ENCODE results near the gene HS6ST3. TPM values are rescaled to one million over a fixed set of nuclear protein-coding genes. Genes with fewer than 3 reads are reported as not detected.

HS6ST3 gene
- total RNA-seq, 4 donors from 2014 or later: 0.04 to 0.59 (median 0.57) TPM; not detected in 1

DNA sequence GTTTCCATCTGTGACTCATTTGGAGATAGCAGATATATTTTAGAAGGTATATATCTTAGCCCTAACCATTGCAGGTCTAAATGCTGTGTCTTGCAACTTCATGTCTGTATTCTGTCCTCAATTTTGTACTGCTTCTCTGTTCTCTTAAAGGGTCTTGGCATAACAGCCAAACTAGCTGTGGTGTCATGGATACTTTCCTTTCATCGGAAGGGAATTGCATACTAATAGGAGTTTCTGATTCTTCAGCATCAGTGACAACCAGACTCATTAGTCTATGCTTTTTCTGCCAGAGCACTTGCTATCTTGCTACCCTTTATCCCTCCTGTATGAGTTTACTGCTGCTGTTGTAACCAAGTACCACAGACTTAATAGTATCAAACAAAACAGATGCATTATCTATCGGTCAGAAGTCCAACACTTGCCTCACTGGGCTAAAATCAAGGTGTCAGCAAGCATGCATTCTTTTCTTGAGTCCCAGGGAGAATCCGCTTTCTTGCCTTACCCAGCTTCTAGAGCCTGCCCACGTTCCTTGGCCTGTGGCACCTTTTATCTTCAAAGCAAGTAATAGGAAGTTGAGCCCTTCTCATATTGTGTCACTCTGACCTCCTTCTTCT, 253.1 kb downstream of the HS6ST3 start:
- 69 to 75% methylated on average over 4 of the region's 4 CpGs for WGBS, 2 donors
- intact Hi-C loops (cut with DNase I): no loop called here
- Histone ChIP-seq H3K27ac (no peak overlapping the region), H3K4me3 (no peak overlapping the region), H3K4me1 (no peaks in the 10 kb centered on the region), H3K9me3 (no peaks in the 10 kb centered on the region), H3K27me3 (no peaks in the 10 kb centered on the region), H3K36me3 (no peaks in the 10 kb centered on the region)
- no peak for DNase-seq
- no peak for TF ChIP-seq POLR2A (IDR thresholded peaks at IDR 0.05)
- TF ChIP-seq, protein P1, sequence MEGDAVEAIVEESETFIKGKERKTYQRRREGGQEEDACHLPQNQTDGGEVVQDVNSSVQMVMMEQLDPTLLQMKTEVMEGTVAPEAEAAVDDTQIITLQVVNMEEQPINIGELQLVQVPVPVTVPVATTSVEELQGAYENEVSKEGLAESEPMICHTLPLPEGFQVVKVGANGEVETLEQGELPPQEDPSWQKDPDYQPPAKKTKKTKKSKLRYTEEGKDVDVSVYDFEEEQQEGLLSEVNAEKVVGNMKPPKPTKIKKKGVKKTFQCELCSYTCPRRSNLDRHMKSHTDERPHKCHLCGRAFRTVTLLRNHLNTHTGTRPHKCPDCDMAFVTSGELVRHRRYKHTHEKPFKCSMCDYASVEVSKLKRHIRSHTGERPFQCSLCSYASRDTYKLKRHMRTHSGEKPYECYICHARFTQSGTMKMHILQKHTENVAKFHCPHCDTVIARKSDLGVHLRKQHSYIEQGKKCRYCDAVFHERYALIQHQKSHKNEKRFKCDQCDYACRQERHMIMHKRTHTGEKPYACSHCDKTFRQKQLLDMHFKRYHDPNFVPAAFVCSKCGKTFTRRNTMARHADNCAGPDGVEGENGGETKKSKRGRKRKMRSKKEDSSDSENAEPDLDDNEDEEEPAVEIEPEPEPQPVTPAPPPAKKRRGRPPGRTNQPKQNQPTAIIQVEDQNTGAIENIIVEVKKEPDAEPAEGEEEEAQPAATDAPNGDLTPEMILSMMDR (IDR thresholded peaks at IDR 0.05): no peak

DNA sequence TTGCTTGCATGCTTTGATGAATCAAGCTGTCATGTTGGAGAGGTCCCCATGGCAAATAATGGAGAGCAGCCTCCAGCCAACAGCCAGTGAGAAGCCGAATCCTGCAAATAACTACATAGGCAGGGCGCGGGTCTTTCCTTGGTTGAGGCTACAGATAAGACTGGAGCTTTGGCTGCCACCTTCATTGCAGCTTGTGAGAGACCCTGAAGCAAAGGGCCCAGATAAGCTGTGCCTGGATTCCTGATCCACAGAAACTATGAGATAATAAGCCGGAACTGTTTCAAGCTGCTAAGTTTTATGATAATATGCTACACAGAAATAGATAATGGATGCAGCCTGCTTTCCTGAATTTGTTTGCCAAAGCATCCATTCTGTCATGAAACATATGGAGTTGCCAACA, 257.0 kb downstream of the HS6ST3 start:
- 92 to 100% methylated on average over 1 to 4 of the region's 4 CpGs for WGBS, 2 donors
- Histone ChIP-seq H3K4me1 (no peaks in the 10 kb centered on the region), H3K9me3 (no peaks in the 10 kb centered on the region), H3K27ac (no peak overlapping the region), H3K27me3 (no peaks in the 10 kb centered on the region), H3K36me3 (no peaks in the 10 kb centered on the region), H3K4me3 (no peak overlapping the region)
- no peak for DNase-seq
- intact Hi-C loops (cut with DNase I): no loop called here
- TF ChIP-seq POLR2A (IDR thresholded peaks at IDR 0.05): no peak
- TF ChIP-seq, protein P1 (IDR thresholded peaks at IDR 0.05): no peak

DNA sequence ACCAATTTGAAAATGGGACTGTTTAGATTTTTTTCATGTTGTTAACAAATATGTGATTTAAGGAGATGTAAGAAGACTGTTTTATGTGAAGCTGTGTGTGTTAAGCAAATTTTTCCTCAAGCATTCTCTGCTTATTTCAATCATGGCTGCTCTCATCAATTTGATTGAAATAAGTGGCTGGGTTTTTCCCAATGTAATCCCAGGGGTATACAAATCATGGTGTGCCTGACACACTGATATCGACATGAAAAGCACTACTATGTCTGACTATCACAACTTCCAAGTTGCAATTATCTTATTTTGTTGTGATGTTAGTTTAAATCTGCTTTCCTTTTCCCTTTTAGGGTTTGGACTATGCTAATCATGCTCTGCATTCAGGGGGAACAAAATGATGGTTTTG, 283.7 kb downstream of the HS6ST3 start:
- WGBS, 2 donors: 56 to 90% methylated on average over 1 of the region's 1 CpG
- Histone ChIP-seq H3K36me3 (no peaks in the 10 kb centered on the region), H3K4me3 (no peak overlapping the region), H3K27ac (no peak overlapping the region), H3K9me3 (no peaks in the 10 kb centered on the region), H3K27me3 (no peaks in the 10 kb centered on the region), H3K4me1 (no peaks in the 10 kb centered on the region)
- TF ChIP-seq, protein P1 (IDR thresholded peaks at IDR 0.05): no peak
- TF ChIP-seq POLR2A (IDR thresholded peaks at IDR 0.05): no peak
- intact Hi-C loops (cut with DNase I): no loop called here
- no peak for DNase-seq

DNA sequence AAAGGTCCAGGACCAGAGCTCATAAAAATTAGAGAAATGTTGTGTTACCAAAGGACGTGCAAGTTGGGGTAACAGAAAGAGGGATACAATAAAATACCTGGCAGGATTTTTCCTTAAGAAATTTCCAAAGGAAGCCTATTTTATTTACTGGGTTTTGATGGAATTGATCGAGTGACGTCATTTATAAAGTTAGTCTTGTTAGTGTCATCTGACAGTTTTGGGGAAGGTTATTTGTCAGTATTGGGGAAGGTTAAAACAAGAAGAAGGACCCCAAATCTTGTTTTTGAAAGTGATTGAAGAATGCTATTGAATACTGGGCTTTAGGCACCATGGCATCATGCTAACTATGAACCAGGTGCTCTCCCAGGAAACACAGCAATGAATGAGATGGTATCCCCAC, 287.9 kb downstream of the HS6ST3 start:
- Histone ChIP-seq H3K27ac (no peak overlapping the region), H3K4me3 (no peak overlapping the region), H3K9me3 (no peaks in the 10 kb centered on the region), H3K27me3 (no peaks in the 10 kb centered on the region), H3K4me1 (no peaks in the 10 kb centered on the region), H3K36me3 (no peaks in the 10 kb centered on the region)
- 84 to 86% methylated on average over 3 of the region's 3 CpGs for WGBS, 2 donors
- DNase-seq: no peak
- intact Hi-C loops (cut with DNase I): no loop called here
- TF ChIP-seq POLR2A (IDR thresholded peaks at IDR 0.05): no peak

DNA sequence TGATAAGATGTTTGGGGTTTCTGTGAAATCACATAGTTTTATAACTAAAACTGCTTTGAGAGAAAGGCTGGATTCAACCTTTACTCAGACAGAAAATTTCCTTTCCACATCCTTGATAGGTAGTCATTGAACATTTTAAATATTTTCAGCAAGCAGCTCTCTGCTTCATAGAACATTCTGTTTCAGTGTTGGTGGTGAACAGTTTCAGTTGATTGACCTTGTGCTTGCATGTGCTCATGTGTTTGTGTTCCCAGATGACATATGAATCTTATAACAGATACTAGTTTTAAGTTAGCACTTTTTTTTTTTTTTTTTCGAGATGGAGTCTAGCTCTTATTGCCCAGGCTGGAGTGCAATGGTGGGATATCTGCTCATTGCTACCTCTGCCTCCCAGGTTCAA, 290.1 kb downstream of the HS6ST3 start:
- Histone ChIP-seq H3K4me1 (no peaks in the 10 kb centered on the region), H3K27me3 (no peaks in the 10 kb centered on the region), H3K36me3 (no peaks in the 10 kb centered on the region), H3K4me3 (no peak overlapping the region), H3K27ac (no peak overlapping the region), H3K9me3 (no peaks in the 10 kb centered on the region)
- TF ChIP-seq POLR2A (IDR thresholded peaks at IDR 0.05): no peak
- TF ChIP-seq, protein P1 (IDR thresholded peaks at IDR 0.05): no peak
- intact Hi-C loops (cut with DNase I): no loop called here
- no peak for DNase-seq
- 62 to 78% methylated on average over 1 of the region's 1 CpG for WGBS, 2 donors

DNA sequence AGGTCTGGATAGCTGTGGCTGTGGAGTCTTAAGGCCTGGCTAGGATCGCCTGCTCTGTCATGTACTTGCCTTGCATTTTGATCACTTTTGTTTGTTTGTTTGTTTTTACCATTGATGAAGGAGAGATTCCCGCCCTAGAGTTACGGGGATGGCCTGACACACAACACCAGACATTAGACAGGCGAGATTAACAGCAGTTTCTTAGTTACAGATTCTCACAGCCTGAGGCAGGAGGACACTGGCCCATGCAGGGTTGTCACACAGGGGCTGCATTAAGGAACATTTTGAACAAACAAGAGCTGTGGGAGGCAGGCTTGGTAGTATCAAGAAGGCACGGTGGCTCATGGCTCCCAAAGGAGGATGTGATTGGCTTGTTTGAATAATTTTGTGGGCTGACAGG, 291.8 kb downstream of the HS6ST3 start:
- intact Hi-C loops (cut with DNase I): no loop called here
- 17 to 59% methylated on average over 1 to 4 of the region's 5 CpGs for WGBS, 2 donors

More for the DNA sequence above, 291.8 kb downstream of the HS6ST3 start:
- Histone ChIP-seq H3K27ac (no peak overlapping the region), H3K36me3 (no peaks in the 10 kb centered on the region), H3K27me3 (no peaks in the 10 kb centered on the region), H3K4me1 (no peaks in the 10 kb centered on the region), H3K9me3 (no peaks in the 10 kb centered on the region), H3K4me3 (no peak overlapping the region)
- TF ChIP-seq, protein P1 (IDR thresholded peaks at IDR 0.05): no peak
- TF ChIP-seq POLR2A (IDR thresholded peaks at IDR 0.05): no peak
- DNase-seq: no peak
